Measurements from ENCODE around the gene PLCB4.

Gene PLCB4

DNA sequence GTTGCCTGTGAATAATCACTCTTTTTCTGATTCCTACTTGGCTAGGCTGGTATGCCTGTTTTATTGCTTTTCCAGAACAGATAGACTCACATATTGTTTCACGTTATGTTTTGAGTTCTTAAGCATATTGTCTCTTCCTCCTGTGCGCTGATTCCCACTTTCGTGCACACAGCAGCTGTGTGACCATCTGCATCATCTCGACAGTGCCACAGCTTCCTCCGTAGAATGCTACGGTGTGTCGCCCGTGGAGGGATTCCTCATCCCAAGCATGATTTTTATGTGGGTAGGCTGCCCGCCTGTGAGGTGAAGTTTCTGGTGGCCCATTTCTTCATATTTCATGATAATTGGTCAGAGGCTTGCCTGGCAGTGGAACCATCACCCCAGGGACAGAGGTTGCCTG is 31.8 kb downstream of the PLCB4 start:
- TF ChIP-seq, protein P1, sequence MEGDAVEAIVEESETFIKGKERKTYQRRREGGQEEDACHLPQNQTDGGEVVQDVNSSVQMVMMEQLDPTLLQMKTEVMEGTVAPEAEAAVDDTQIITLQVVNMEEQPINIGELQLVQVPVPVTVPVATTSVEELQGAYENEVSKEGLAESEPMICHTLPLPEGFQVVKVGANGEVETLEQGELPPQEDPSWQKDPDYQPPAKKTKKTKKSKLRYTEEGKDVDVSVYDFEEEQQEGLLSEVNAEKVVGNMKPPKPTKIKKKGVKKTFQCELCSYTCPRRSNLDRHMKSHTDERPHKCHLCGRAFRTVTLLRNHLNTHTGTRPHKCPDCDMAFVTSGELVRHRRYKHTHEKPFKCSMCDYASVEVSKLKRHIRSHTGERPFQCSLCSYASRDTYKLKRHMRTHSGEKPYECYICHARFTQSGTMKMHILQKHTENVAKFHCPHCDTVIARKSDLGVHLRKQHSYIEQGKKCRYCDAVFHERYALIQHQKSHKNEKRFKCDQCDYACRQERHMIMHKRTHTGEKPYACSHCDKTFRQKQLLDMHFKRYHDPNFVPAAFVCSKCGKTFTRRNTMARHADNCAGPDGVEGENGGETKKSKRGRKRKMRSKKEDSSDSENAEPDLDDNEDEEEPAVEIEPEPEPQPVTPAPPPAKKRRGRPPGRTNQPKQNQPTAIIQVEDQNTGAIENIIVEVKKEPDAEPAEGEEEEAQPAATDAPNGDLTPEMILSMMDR (IDR thresholded peaks at IDR 0.05; ENCODE audit: low read depth, low read length) = no peak
- H3K4me3 ChIP-seq (ENCODE audit: low read depth, low read length) = no peak overlapping the region

DNA sequence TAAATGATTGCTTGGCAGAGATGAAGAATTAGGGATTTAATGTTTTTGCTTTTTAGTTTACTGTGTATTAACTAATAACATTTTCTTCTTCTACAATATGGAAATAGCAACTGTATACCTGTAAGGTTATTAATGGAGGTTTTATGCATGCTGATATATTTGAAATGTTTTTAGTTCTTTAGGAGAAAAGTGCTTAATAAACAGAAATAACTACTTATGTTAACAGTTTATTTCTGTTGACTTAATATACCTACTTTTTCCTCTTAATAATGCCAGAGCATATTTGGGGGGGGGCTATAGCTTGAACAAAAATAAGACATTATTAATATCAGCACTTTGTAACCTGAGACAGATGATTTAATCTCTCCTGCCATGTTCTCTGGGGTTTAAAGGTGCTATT is 33.6 kb downstream of the PLCB4 start:
- TF ChIP-seq, protein P1 (IDR thresholded peaks at IDR 0.05; ENCODE audit: low read depth, low read length) = no peak
- no peak overlapping the region for H3K4me3 ChIP-seq (ENCODE audit: low read depth, low read length)

DNA sequence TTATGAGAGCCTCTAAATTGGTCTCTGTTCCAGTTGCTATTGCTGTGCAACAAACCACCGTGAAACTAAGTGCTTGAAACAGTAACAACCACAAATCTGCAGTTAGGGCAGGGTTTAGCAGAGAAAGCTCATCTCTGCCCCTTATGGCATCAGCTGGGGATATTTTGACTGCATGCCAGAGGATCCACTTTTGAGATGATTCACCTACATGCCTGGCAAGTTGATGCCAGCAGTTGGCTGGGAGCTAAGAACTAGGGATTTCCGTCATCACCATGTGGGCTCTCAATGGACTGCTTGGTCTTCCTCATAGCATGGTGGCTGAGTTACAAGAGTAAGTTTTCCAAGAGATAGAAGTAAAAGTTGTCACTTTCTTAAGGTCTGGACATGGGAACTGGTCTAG is 35.1 kb downstream of the PLCB4 start:
- no peak overlapping the region for H3K4me3 ChIP-seq (ENCODE audit: low read depth, low read length)
- TF ChIP-seq, protein P1 (IDR thresholded peaks at IDR 0.05; ENCODE audit: low read depth, low read length) = no peak

DNA sequence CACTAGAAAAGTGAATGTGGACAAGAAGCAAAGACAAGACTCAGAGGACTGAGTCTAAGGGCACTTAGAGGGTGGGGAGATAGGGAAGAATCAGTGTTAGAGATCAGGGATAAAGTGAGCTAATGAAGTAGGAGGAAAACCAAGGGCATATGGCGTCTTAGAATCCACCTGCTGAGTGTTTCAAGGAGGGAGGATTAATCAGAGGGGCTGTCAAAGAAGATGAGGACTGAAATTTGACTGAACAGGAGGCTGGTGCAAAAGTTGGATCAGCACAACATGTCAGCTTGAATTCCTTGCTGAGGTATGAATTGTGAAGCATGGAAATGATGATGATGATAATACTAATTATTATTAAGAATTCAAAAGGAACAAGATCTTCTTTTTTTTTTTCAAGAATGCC is 39.4 kb downstream of the PLCB4 start:
- TF ChIP-seq, protein P1 (IDR thresholded peaks at IDR 0.05; ENCODE audit: low read depth, low read length) = no peak
- no peak overlapping the region for H3K4me3 ChIP-seq (ENCODE audit: low read depth, low read length)

DNA sequence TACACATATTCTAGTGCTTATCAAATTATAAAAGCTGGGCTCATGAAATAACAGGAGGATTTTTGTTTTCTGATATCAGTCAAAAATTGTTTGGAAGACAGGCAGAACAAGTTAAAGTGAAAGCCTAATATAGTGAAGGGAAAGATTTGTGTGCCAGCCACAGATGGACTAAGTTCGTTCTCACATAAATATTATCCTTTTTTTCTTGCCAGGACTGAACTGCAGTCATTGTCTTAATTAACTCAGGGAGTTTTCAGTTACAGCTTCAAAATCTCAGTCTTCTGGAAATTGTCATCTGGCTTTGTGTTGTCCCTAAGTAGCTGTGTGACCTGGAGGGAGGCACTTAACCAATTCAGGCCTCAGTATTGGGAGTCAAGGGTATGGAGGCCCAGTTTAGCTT is 40.7 kb downstream of the PLCB4 start:
- TF ChIP-seq, protein P1 (IDR thresholded peaks at IDR 0.05; ENCODE audit: low read depth, low read length) = no peak
- no peak overlapping the region for H3K4me3 ChIP-seq (ENCODE audit: low read depth, low read length)

DNA sequence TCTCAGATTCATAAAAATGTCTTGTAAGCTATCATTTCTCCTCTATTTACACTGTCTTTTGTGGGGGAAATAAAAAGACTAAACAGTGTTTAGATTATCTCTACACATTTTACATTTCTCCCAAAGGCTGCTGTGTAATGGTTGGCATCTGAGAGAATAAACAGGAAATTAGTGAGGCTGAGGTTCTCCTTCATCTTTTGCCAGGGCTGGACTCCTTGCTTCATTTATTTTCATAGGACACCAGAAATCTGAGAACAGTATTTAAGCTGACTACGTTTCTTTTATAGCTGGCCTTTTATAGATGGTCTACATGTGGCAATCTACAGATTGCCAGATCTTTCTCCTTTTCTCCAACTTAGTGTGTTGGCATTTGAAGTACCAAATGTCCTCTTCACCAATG is 41.5 kb downstream of the PLCB4 start:
- no peak overlapping the region for H3K4me3 ChIP-seq (ENCODE audit: low read depth, low read length)
- TF ChIP-seq, protein P1 (IDR thresholded peaks at IDR 0.05; ENCODE audit: low read depth, low read length) = no peak

DNA sequence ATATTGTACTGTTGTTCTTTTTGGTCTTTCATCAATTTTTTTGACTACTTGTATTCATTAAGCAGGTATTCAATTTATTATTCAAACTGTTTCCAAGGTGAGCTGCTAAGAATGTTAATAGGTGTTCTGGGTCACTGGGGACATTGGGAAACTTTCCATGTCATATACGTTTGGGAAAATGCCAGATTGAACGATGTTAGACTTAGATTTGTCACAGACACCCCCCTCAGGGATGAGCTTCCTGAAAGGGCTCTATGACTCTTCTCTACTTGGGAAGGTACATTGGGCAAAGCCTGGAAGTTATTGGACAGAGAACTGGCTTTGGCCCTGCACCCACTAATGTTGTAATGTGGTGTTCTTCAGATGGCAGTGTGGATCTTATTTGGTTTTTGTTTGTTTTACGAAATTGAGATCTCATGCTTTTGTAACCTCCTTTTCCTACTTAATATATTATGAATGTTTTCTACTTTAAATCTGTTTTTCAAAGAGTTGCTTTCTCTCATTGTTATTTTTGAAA is 42.1 kb downstream of the PLCB4 start:
- TF ChIP-seq, protein P1 (IDR thresholded peaks at IDR 0.05; ENCODE audit: low read depth, low read length) = no peak

More for the DNA sequence above, 42.1 kb downstream of the PLCB4 start:
- no peak overlapping the region for H3K4me3 ChIP-seq (ENCODE audit: low read depth, low read length)
